Muscle layer of colon (tissue), 2 donors: ENCODE measurements around the gene THSD8.

ENCODE experiments used
- H3K27ac ChIP-seq: one replicate; pipeline ENCODE4 v1.7.0; 2013; ENCODE audit warnings: low read depth, mild to moderate bottlenecking, low read length, moderate library complexity
- H3K27me3 ChIP-seq, 2 donors: one replicate each; pipeline ENCODE4 v1.7.0; 2013; ENCODE audit warnings: low read length in 2 of 2, mild to moderate bottlenecking in 2 of 2; ENCODE audit not compliant: insufficient read depth in 2 of 2, control insufficient read depth in 1 of 2
- H3K36me3 ChIP-seq: one replicate; pipeline ENCODE4 v1.7.0; 2013; ENCODE audit warnings: mild to moderate bottlenecking, low read length; ENCODE audit not compliant: insufficient read depth
- H3K4me1 ChIP-seq: one replicate; pipeline ENCODE4 v1.7.0; 2013; ENCODE audit warnings: mild to moderate bottlenecking, low read length; ENCODE audit not compliant: insufficient read depth
- H3K4me3 ChIP-seq, 2 donors: one replicate each; pipeline ENCODE4 v1.7.0; 2013; ENCODE audit warnings: low read length in 2 of 2, low read depth in 1 of 2, mild to moderate bottlenecking in 1 of 2, moderate library complexity in 1 of 2
- H3K9ac ChIP-seq: one replicate; pipeline ENCODE4 v1.7.0; 2013; ENCODE audit warnings: low read length
- H3K9me3 ChIP-seq: one replicate; pipeline ENCODE4 v1.7.0; 2013; ENCODE audit warnings: mild to moderate bottlenecking, low read length
- donor health status: abdominal sarcoma.
- donor health status: Adenocarcinoma of cecum.

THSD8 gene

GRCh38 chr19:12782424-12783290, 19.2 kb upstream of the THSD8 start:
- Histone ChIP-seq H3K4me1 (peaks cover 32% of the 10 kb centered on the region), H3K27me3 (no peaks in the 10 kb centered on the region), H3K9me3 (no peaks in the 10 kb centered on the region), H3K27ac (peak overlapping the region; percentile 87), H3K36me3 (no peaks in the 10 kb centered on the region), H3K9ac (peak overlapping the region; percentile 46), H3K4me3 (peak overlapping the region; percentile 53 to 64)

GRCh38 chr19:12783291-12783848, 18.5 kb upstream of the THSD8 start:
- Histone ChIP-seq H3K4me1 (peaks cover 38% of the 10 kb centered on the region), H3K36me3 (no peaks in the 10 kb centered on the region), H3K27me3 (no peaks in the 10 kb centered on the region), H3K4me3 (peak overlapping the region; percentile 32 to 53), H3K27ac (peak overlapping the region; percentile 87), H3K9ac (peak overlapping the region; percentile 27), H3K9me3 (no peaks in the 10 kb centered on the region)

GRCh38 chr19:12783849-12784393, 17.9 kb upstream of the THSD8 start:
- H3K9me3 ChIP-seq: no peaks in the 10 kb centered on the region
- peak overlapping the region; percentile 87 for H3K27ac ChIP-seq
- H3K36me3 ChIP-seq: no peaks in the 10 kb centered on the region
- no peaks in the 10 kb centered on the region for H3K27me3 ChIP-seq
- peak overlapping the region; percentile 27 for H3K9ac ChIP-seq
- no peak overlapping the region for H3K4me3 ChIP-seq
- H3K4me1 ChIP-seq: peaks cover 38% of the 10 kb centered on the region

GRCh38 chr19:12784394-12784870, 17.4 kb upstream of the THSD8 start:
- Histone ChIP-seq H3K27me3 (no peaks in the 10 kb centered on the region), H3K36me3 (no peaks in the 10 kb centered on the region), H3K4me1 (peaks cover 38% of the 10 kb centered on the region), H3K4me3 (no peak overlapping the region), H3K9ac (peak overlapping the region; percentile 3), H3K27ac (peak overlapping the region; percentile 87), H3K9me3 (no peaks in the 10 kb centered on the region)

- no peaks in the 10 kb centered on the region for H3K27me3 ChIP-seq
- H3K9me3 ChIP-seq: no peaks in the 10 kb centered on the region
- no peaks in the 10 kb centered on the region for H3K36me3 ChIP-seq
- peak overlapping the region; percentile 87 for H3K27ac ChIP-seq
- no peak overlapping the region for H3K9ac ChIP-seq
- H3K4me1 ChIP-seq: peaks cover 36% of the 10 kb centered on the region
- H3K4me3 ChIP-seq: no peak overlapping the region
Measured at GRCh38 chr19:12784871-12785430, 16.9 kb upstream of the THSD8 start.

GRCh38 chr19:12785431-12786031, 16.3 kb upstream of the THSD8 start:
- no peak overlapping the region for H3K9ac ChIP-seq
- H3K9me3 ChIP-seq: no peaks in the 10 kb centered on the region
- no peak overlapping the region for H3K4me3 ChIP-seq
- H3K27me3 ChIP-seq: no peaks in the 10 kb centered on the region
- no peaks in the 10 kb centered on the region for H3K36me3 ChIP-seq
- peak overlapping the region; percentile 97 for H3K27ac ChIP-seq
- peaks cover 38% of the 10 kb centered on the region for H3K4me1 ChIP-seq

- no peaks in the 10 kb centered on the region for H3K27me3 ChIP-seq
- peaks cover 43% of the 10 kb centered on the region for H3K4me1 ChIP-seq
- H3K4me3 ChIP-seq: no peak overlapping the region
- no peaks in the 10 kb centered on the region for H3K9me3 ChIP-seq
- H3K9ac ChIP-seq: no peak overlapping the region
- H3K36me3 ChIP-seq: no peaks in the 10 kb centered on the region
- H3K27ac ChIP-seq: peak overlapping the region; percentile 97
Measured at GRCh38 chr19:12786141-12786870, 15.6 kb upstream of the THSD8 start.

GRCh38 chr19:12786952-12787351, 14.9 kb upstream of the THSD8 start:
- H3K27me3 ChIP-seq: no peaks in the 10 kb centered on the region
- H3K4me1 ChIP-seq: peaks cover 39% of the 10 kb centered on the region
- H3K4me3 ChIP-seq: no peak overlapping the region
- H3K9me3 ChIP-seq: no peaks in the 10 kb centered on the region
- H3K27ac ChIP-seq: peak overlapping the region; percentile 97
- no peak overlapping the region for H3K9ac ChIP-seq
- H3K36me3 ChIP-seq: no peaks in the 10 kb centered on the region

GRCh38 chr19:12787458-12787857, 14.4 kb upstream of the THSD8 start:
- Histone ChIP-seq H3K27me3 (no peaks in the 10 kb centered on the region), H3K36me3 (no peaks in the 10 kb centered on the region), H3K9me3 (no peaks in the 10 kb centered on the region), H3K4me1 (peaks cover 35% of the 10 kb centered on the region), H3K9ac (no peak overlapping the region), H3K4me3 (no peak overlapping the region), H3K27ac (peak overlapping the region; percentile 97)

GRCh38 chr19:12788042-12788681, 13.7 kb upstream of the THSD8 start:
- H3K36me3 ChIP-seq: no peaks in the 10 kb centered on the region
- H3K27me3 ChIP-seq: no peaks in the 10 kb centered on the region
- peak overlapping the region; percentile 87 for H3K9ac ChIP-seq
- H3K27ac ChIP-seq: peak overlapping the region; percentile 97
- H3K9me3 ChIP-seq: no peaks in the 10 kb centered on the region
- peak overlapping the region in 1 of 2 donors; percentile 70 for H3K4me3 ChIP-seq
- peaks cover 33% of the 10 kb centered on the region for H3K4me1 ChIP-seq
